Measurements from ENCODE around the gene DUSP23.

- TF ChIP-seq EZH2 (IDR thresholded peaks at IDR 0.05; ENCODE audit: insufficient read depth, poor library complexity, severe bottlenecking) (no peak), EZH2phosphoT487 (IDR thresholded peaks at IDR 0.05; ENCODE audit: insufficient read depth, low read depth) (no peak)
Observed at GRCh38 chr1:159765806-159766205, 15.0 kb upstream of the DUSP23 start.

Data from GM23248 (cell line).